PC-3 (cell line): Measurements from ENCODE around the gene ALG12.

Experiments used
- CTCF ChIP-seq: fragments of 300-600 bp; sonication (generic); conservative IDR thresholded peaks from 2 replicates; pipeline ENCODE4 v1.5.1; 2017; ENCODE audit warnings: antibody characterized with exemption, low read depth, mild to moderate bottlenecking, low read length
- EZH2 ChIP-seq: fragments of 300-600 bp; sonication (generic); IDR thresholded peaks from one replicate; pipeline ENCODE4 v1.6.1; 2017; ENCODE audit warnings: antibody characterized with exemption, mild to moderate bottlenecking, low read length; ENCODE audit not compliant: unreplicated experiment
- EZH2phosphoT487 ChIP-seq: fragments of 300-600 bp; sonication (generic); IDR thresholded peaks from 2 replicates; pipeline ENCODE4 v1.6.1; 2018; ENCODE audit warnings: mild to moderate bottlenecking, antibody characterized with exemption, low read length, borderline replicate concordance

- TF ChIP-seq CTCF, result no peak
- TF ChIP-seq EZH2, result no peak
- no peak for TF ChIP-seq EZH2phosphoT487
These were observed 25.2 kb downstream of the ALG12 start for GRCh38 chr22:49893025-49893424.
